ENCODE measurements around the gene MAGI2. TPM values are rescaled to one million over a fixed set of nuclear protein-coding genes. Genes with fewer than 3 reads are reported as not detected.
"Not testable (repeated sequence)": the region's sequence is repeated elsewhere in the genome, so short reads cannot be mapped to it uniquely, and the experiment has no call there.

The MAGI2 gene
- total RNA-seq, 6 experiments from 2014 or later, result 1.2 to 4.0 (median 2.4) TPM

DNA sequence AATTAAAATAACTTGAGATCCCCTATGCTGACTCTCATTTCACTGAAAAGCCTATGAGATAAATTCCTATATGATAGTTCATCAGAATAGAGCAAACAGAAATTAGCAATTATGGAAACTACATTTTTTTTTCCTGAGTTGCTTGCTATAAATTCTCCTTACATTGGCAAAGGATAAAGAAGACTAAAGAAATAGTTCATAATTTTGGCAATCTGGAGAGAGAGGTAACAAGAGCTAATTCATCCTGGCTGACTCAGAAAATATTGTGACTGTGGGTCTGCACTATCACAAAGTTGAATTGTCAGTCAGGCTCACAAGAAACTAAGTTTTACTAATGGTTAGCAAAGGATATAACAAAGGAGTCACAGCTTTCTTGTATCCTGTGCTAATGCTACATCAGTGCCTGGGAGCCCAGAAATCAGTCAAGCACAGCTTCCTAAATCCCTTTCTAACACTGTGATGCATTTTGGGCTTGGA is 483.0 kb downstream of the MAGI2 start:
- Histone ChIP-seq H3K4me1 (no peaks in the 10 kb centered on the region), H3K27me3 (no peaks in the 10 kb centered on the region), H3K27ac (no peak overlapping the region), H3K4me3 (no peak overlapping the region), H3K36me3 (no peaks in the 10 kb centered on the region), H3K9me3 (no peaks in the 10 kb centered on the region)
- intact Hi-C loops (cut with DNase I), result no loop called here
- no peak for TF ChIP-seq POLR2A (IDR thresholded peaks at IDR 0.05)
- TF ChIP-seq, protein P1, sequence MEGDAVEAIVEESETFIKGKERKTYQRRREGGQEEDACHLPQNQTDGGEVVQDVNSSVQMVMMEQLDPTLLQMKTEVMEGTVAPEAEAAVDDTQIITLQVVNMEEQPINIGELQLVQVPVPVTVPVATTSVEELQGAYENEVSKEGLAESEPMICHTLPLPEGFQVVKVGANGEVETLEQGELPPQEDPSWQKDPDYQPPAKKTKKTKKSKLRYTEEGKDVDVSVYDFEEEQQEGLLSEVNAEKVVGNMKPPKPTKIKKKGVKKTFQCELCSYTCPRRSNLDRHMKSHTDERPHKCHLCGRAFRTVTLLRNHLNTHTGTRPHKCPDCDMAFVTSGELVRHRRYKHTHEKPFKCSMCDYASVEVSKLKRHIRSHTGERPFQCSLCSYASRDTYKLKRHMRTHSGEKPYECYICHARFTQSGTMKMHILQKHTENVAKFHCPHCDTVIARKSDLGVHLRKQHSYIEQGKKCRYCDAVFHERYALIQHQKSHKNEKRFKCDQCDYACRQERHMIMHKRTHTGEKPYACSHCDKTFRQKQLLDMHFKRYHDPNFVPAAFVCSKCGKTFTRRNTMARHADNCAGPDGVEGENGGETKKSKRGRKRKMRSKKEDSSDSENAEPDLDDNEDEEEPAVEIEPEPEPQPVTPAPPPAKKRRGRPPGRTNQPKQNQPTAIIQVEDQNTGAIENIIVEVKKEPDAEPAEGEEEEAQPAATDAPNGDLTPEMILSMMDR (IDR thresholded peaks at IDR 0.05), result no peak
- ATAC-seq (no peak), DNase-seq (no peak)

DNA sequence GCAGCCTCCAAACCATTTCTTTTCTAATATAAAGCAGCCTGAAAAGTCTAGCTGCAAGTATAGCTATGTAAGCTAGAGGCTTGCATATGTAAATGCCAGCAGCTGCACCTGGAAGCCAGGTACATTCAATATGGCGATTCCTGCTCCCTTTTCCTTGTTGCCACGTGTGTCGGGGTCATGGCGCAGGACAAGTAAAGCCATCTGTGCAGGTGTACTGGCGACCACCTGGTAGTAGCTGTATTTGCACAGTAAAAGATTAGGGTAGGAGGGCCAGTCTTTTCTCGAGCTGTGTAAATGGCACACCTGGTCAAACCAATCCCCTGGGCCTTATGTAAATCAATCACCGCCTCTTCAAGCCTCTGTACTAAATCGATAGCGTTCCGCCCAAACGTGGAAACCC is 484.5 kb downstream of the MAGI2 start:
- DNase-seq (no peak), ATAC-seq (no peak)
- Histone ChIP-seq H3K36me3 (no peaks in the 10 kb centered on the region), H3K27ac (no peak overlapping the region), H3K27me3 (no peaks in the 10 kb centered on the region), H3K4me3 (no peak overlapping the region), H3K9me3 (no peaks in the 10 kb centered on the region), H3K4me1 (no peaks in the 10 kb centered on the region)
- WGBS (ENCODE audit: insufficient coverage, low coverage, low lambda C conversion rate, missing lambda C conversion rate), result 72% methylated on average over 6 of the region's 11 CpGs
- TF ChIP-seq, protein P1 (IDR thresholded peaks at IDR 0.05), result no peak
- intact Hi-C loops (cut with DNase I), result no loop called here

DNA sequence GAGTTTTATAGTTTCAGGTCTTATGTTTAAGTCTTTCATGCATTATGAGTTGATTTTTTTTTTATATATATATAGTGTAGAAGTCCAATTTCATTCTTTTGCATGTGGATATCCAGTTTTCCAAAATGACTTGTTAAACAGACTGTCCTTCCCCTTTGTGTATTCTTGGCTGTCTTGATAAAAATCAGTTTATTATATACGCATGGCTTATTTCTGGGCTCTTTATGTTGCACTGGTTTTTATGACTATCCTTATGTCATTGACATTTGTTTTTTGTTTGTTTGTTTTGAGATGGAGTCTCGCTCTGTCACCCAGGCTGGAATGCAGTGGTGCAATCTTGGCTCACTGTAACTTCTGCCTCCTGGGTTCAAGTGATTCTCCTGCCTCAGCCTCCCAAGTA is 485.9 kb downstream of the MAGI2 start:
- 95% methylated on average over 2 of the region's 2 CpGs for WGBS (ENCODE audit: insufficient coverage, low coverage, low lambda C conversion rate, missing lambda C conversion rate)
- ATAC-seq; H3K4me1 ChIP-seq; H3K27me3 ChIP-seq; DNase-seq; H3K4me3 ChIP-seq; H3K27ac ChIP-seq; H3K36me3 ChIP-seq; H3K9me3 ChIP-seq; intact Hi-C loops (cut with DNase I): not testable (repeated sequence)

DNA sequence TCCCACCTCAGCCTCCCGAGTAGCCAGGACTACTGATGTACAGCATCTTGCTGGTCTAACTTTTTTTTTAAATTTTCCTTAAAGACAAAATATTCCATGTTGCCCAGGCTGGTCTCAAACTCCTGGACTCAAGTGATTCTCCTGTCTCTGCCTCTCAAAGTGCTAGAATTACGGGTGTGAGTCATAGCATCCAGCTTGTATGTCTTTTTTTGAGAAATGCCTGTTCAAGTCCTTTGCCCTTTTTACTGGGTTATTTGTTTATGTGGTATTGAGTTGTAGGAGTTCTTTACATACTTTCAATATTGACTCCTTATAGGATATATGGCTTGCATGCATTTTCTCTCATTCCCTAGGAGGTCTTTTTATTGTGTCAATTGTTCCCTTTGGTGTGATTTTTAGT is 486.4 kb downstream of the MAGI2 start:
- Histone ChIP-seq H3K27me3 (no peaks in the 10 kb centered on the region), H3K27ac (no peak overlapping the region), H3K4me3 (no peak overlapping the region), H3K9me3 (no peaks in the 10 kb centered on the region), H3K36me3 (no peaks in the 10 kb centered on the region), H3K4me1 (no peaks in the 10 kb centered on the region)
- WGBS (ENCODE audit: insufficient coverage, low coverage, low lambda C conversion rate, missing lambda C conversion rate), result 60% methylated on average over 2 of the region's 2 CpGs
- TF ChIP-seq, protein P1 (IDR thresholded peaks at IDR 0.05), result no peak
- no peak for TF ChIP-seq POLR2A (IDR thresholded peaks at IDR 0.05)
- intact Hi-C loops (cut with DNase I), result no loop called here
- DNase-seq, result no peak
- no peak for ATAC-seq

DNA sequence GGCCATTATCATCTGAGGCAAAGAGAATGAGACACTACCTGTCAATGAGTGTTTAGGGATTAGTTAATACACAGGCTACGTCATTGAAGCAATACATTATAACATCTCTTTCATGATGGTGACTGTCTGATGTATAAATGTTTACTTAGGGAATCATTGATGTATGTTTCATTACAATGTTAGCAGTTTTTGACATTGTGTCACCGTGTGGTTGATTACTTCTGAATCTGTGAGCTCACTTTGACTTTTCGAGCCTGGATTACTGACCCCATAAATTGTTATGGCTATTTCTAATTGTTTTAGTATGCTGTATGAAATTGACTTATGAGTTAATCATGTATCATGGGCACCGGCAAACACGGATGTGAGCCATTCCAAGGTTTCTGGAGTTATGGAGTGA is 494.0 kb downstream of the MAGI2 start:
- Histone ChIP-seq H3K27ac (no peak overlapping the region), H3K4me1 (no peaks in the 10 kb centered on the region), H3K27me3 (no peaks in the 10 kb centered on the region), H3K4me3 (no peak overlapping the region), H3K36me3 (no peaks in the 10 kb centered on the region), H3K9me3 (no peaks in the 10 kb centered on the region)
- ATAC-seq (no peak), DNase-seq (no peak)
- TF ChIP-seq, protein P1 (IDR thresholded peaks at IDR 0.05), result no peak
- 83% methylated on average over 5 of the region's 5 CpGs for WGBS (ENCODE audit: insufficient coverage, low coverage, low lambda C conversion rate, missing lambda C conversion rate)
- intact Hi-C loops (cut with DNase I), result no loop called here
